K562 (cell line): Measurements from ENCODE around the gene PTPMT1. TPM values are rescaled to one million over a fixed set of nuclear protein-coding genes. Genes with fewer than 3 reads are reported as not detected.

Source experiments
- BMI1 ChIP-seq: fragments of 150-350 bp; IDR thresholded peaks from 2 replicates; pipeline ENCODE4 v1.6.1; 2014; ENCODE audit warnings: low read length
- CBX1 ChIP-seq: sonication (generic); IDR thresholded peaks from 2 replicates; pipeline ENCODE4 v1.6.1; 2016; ENCODE audit warnings: antibody characterized with exemption, low read depth, mild to moderate bottlenecking
- COPS2 ChIP-seq: fragments of 450-650 bp; conservative IDR thresholded peaks from 2 replicates; pipeline ENCODE4 v1.6.1; 2016; ENCODE audit warnings: mild to moderate bottlenecking, moderate library complexity
- CREM ChIP-seq: IDR thresholded peaks from 2 replicates; pipeline ENCODE4 v1.6.1; 2014; ENCODE audit warnings: antibody characterized with exemption, low read depth
- CUX1 ChIP-seq: fragments of 200-800 bp; sonication (Bioruptor generic); IDR thresholded peaks from 2 replicates; pipeline ENCODE4 v1.6.1; 2016; ENCODE audit warnings: missing genetic modification characterization, missing compliant biosample characterization
- DIDO1 ChIP-seq: fragments of 450-650 bp; IDR thresholded peaks from 2 replicates; pipeline ENCODE4 v1.6.1; 2016; ENCODE audit warnings: low read depth, missing biosample characterization, missing genetic modification characterization
- ESRRA ChIP-seq: fragments of 450-650 bp; IDR thresholded peaks from 2 replicates; pipeline ENCODE4 v1.6.1; 2014; ENCODE audit warnings: low read depth, mild to moderate bottlenecking, moderate library complexity, borderline replicate concordance
- MBD2 ChIP-seq: sonication (generic); IDR thresholded peaks from 2 replicates; pipeline ENCODE4 v1.6.1; 2016; ENCODE audit warnings: low read depth, borderline replicate concordance
- MCM7 ChIP-seq, 2 experiments: fragments of 450-650 bp; IDR thresholded peaks; 2 replicates each; pipeline ENCODE4 v1.6.1; 2016 to 2018
- NCOA4 ChIP-seq: fragments of 450-650 bp; IDR thresholded peaks from 2 replicates; pipeline ENCODE4 v1.6.1; 2018; ENCODE audit warnings: mild to moderate bottlenecking; ENCODE audit not compliant: partially characterized antibody
- RBM15 ChIP-seq: fragments of 200-400 bp; formaldehyde crosslinking; IDR thresholded peaks from 2 replicates; pipeline ENCODE4 v1.6.1; 2018; ENCODE audit warnings: mild to moderate bottlenecking, low read length, moderate library complexity; ENCODE audit not compliant: insufficient read depth
- RNF2 ChIP-seq: sonication (generic); IDR thresholded peaks from 2 replicates; pipeline ENCODE4 v1.6.1; 2016
- ZBTB7A ChIP-seq: IDR thresholded peaks from 2 replicates; pipeline ENCODE4 v1.6.1; 2011; ENCODE audit warnings: low read depth, mild to moderate bottlenecking, low read length, moderate library complexity, borderline replicate concordance; ENCODE audit not compliant: control insufficient read depth
- ZBTB9 ChIP-seq: fragments of 450-650 bp; formaldehyde crosslinking; IDR thresholded peaks from 2 replicates; pipeline ENCODE4 v1.4.0; 2020; ENCODE audit warnings: mild to moderate bottlenecking, moderate library complexity
- ZNF184 ChIP-seq: sonication (generic); formaldehyde crosslinking; IDR thresholded peaks from 2 replicates; pipeline ENCODE4 v1.5.0; 2020; ENCODE audit warnings: missing genetic modification reagents
- ZNF589 ChIP-seq: fragments of 200-800 bp; sonication (Bioruptor generic); IDR thresholded peaks from 2 replicates; pipeline ENCODE4 v1.6.1; 2016; ENCODE audit warnings: low read depth, missing genetic modification characterization, missing compliant biosample characterization
- ZNF699 ChIP-seq: fragments of 250-450 bp; sonication (Bioruptor Pico); IDR thresholded peaks from 2 replicates; pipeline ENCODE4 v1.8.0; 2021; ENCODE audit warnings: mild to moderate bottlenecking, moderate library complexity; ENCODE audit not compliant: insufficient replicate concordance
- polyA plus RNA-seq, 8 experiments: library from polyadenylated mRNA; depleted of rRNA in 4 of 8; stranded (reverse) in 5 of 8; unstranded in 3 of 8; fragments of >200 nt; fragmentation: Nextera tagmentation in 2 of 8; fragmentation: Illumina TruSeq in 1 of 8; extraction: Ambion mirVana in 2 of 8; extraction: Trizol in 1 of 8; gene quantifications; 2 replicates each; pipeline versions ENCODE4 v1.2.1 to v1.2.3, GENCODE V29; 2011 to 2014; ENCODE audit warnings: inconsistent platforms in 1 of 8, missing spikeins in 1 of 8
- total RNA-seq, 7 experiments: library from RNA; depleted of rRNA in 6 of 7; stranded (reverse); fragments of >200 nt in 6 of 7; fragmentation: Illumina TruSeq in 2 of 7; extraction: Trizol in 2 of 7; gene quantifications; 2 replicates each; pipeline versions ENCODE4 v1.2.1 to v1.2.3, GENCODE V29; 2011 to 2021; ENCODE audit warnings: low replicate concordance in 1 of 7
- TF ChIP-seq, protein P1 (sequence below): IDR thresholded peaks from 3 replicates; pipeline ENCODE4 v1.6.1; 2011; ENCODE audit warnings: borderline replicate concordance, mild to moderate bottlenecking; ENCODE audit not compliant: insufficient read length, insufficient read depth

The PTPMT1 gene
- total and polyA plus RNA-seq, 9 of the 15 experiments (the other 6 are each of a cell fraction or from before 2014, with no cell fraction given), result 10.4 to 140 (median 67.2) TPM

GRCh38 chr11:47552566-47553405, 12.6 kb upstream of the PTPMT1 start, which contains the start of gene CELF1 (continued):
- TF ChIP-seq RBM15, result no peak
- TF ChIP-seq COPS2, result no peak
- no peak for TF ChIP-seq ZNF589
- no peak for TF ChIP-seq DIDO1
- TF ChIP-seq CBX1, result peak; percentile 73; the same call in 1 of the 2 replicates
- no peak for TF ChIP-seq CUX1 (CRISPR knock-in tag)
- TF ChIP-seq CREM, result peak; percentile 90
- no peak for TF ChIP-seq NCOA4
- TF ChIP-seq, protein P1, sequence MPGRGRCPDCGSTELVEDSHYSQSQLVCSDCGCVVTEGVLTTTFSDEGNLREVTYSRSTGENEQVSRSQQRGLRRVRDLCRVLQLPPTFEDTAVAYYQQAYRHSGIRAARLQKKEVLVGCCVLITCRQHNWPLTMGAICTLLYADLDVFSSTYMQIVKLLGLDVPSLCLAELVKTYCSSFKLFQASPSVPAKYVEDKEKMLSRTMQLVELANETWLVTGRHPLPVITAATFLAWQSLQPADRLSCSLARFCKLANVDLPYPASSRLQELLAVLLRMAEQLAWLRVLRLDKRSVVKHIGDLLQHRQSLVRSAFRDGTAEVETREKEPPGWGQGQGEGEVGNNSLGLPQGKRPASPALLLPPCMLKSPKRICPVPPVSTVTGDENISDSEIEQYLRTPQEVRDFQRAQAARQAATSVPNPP, result no peak
- TF ChIP-seq ZNF699 (CRISPR knock-in tag), result no peak
- TF ChIP-seq MBD2, result peak; percentile 46; the same call in 1 of the 2 replicates
- no peak for TF ChIP-seq BMI1
- TF ChIP-seq ZBTB7A, result peak; percentile 92
- TF ChIP-seq ZNF184 (CRISPR knock-in tag), result no peak
- TF ChIP-seq ZBTB9 (CRISPR knock-in tag), result peak; percentile 48; the same call in 1 of the 2 replicates
- 0 out of 2 replicates have a peak, but pooled peaks have one; percentile 22 for TF ChIP-seq RNF2
- TF ChIP-seq ESRRA, result peak; percentile 71; the same call in 1 of the 2 replicates
- TF ChIP-seq MCM7 (IDR thresholded peaks at IDR 0.05), result no peak
